Endothelial cell of umbilical vein (primary cell): ENCODE data around the gene CRYBG2. TPM values are rescaled to one million over a fixed set of nuclear protein-coding genes. Genes with fewer than 3 reads are reported as not detected.

Source experiments
- BruUV-seq: library from RNA; stranded (reverse); fragments of 400-500 nt; replicated peaks from 2 replicates; lab custom pipeline; 2021; lab: Mats Ljungman, UMichigan
- CTCF ChIA-PET: fragments of 300-600, 350-600 bp; sonication (Branson Sonifier 250); formaldehyde crosslinking; loops from one replicate; lab custom pipeline; 2021; ENCODE audit warnings: antibody characterized with exemption, inconsistent platforms; lab: Charles Lee
- POLR2A ChIA-PET: fragments of 300-600, 350-600 bp; sonication (Branson Sonifier 250); formaldehyde crosslinking; loops from one replicate; lab custom pipeline; 2021; ENCODE audit warnings: antibody characterized with exemption, inconsistent platforms; lab: Charles Lee
- DNase-seq: peaks from one replicate; pipeline ENCODE4 v3.0.0-alpha.2; 2011; ENCODE audit warnings: low read depth, low spot score
- FAIRE-seq: peaks from 2 replicates; lab custom pipeline; 2011; peaks lifted over from hg19 to GRCh38; lab: Jason Lieb, UNC
- H2AFZ ChIP-seq: 2 replicates; pipeline ENCODE4 v1.6.0; 2012; ENCODE audit warnings: low read depth, low read length, control low read depth, inconsistent platforms
- H3K27ac ChIP-seq: 2 replicates; pipeline ENCODE4 v1.5.1; 2011; ENCODE audit warnings: low read depth, mild to moderate bottlenecking, control low read depth, low read length, moderate library complexity; ENCODE audit not compliant: insufficient read depth
- H3K27me3 ChIP-seq, 2 experiments: 2 replicates each; pipeline versions ENCODE4 v1.6.0 to v1.6.1; 2011; ENCODE audit warnings: low read length in 2 of 2, mixed read lengths in 1 of 2; ENCODE audit not compliant: control insufficient read depth in 2 of 2, insufficient read depth in 2 of 2
- H3K36me3 ChIP-seq, 2 experiments: 2 replicates in 1 of 2; 3 replicates in 1 of 2; pipeline ENCODE4 v1.5.1; 2011; ENCODE audit warnings: low read length in 2 of 2, mild to moderate bottlenecking in 1 of 2, moderate library complexity in 1 of 2; ENCODE audit not compliant: control insufficient read depth in 2 of 2, insufficient read depth in 2 of 2; ENCODE audit errors: extremely low read depth in 1 of 2
- H3K4me1 ChIP-seq: 3 replicates; pipeline ENCODE4 v1.5.1; 2011; ENCODE audit warnings: mild to moderate bottlenecking, low read length; ENCODE audit not compliant: control insufficient read depth, insufficient read depth; ENCODE audit errors: extremely low read depth
- H3K4me2 ChIP-seq: 2 replicates; pipeline ENCODE4 v1.6.1; 2011; ENCODE audit warnings: low read length, control low read depth, mixed read lengths; ENCODE audit not compliant: insufficient read depth
- H3K4me3 ChIP-seq, 3 experiments: fragments of 200-600 bp in 1 of 3; sonication (generic), shearing (Covaris generic) in 1 of 3; replicated peaks in 1 of 3; 2 replicates each; pipeline ENCODE4 v1.5.1; 2011 to 2016; ENCODE audit warnings: control low read depth in 3 of 3, low read length in 3 of 3, mild to moderate bottlenecking in 2 of 3, inconsistent platforms in 1 of 3, low read depth in 1 of 3, moderate library complexity in 1 of 3; ENCODE audit not compliant: insufficient read depth in 1 of 3
- H3K79me2 ChIP-seq: 2 replicates; pipeline ENCODE4 v1.6.0; 2012; ENCODE audit warnings: low read length, inconsistent platforms; ENCODE audit not compliant: control insufficient read depth, insufficient read depth
- H3K9ac ChIP-seq: replicated peaks from 2 replicates; pipeline ENCODE3; 2011; ENCODE audit warnings: low read length, control low read depth; ENCODE audit not compliant: insufficient read depth; ENCODE audit errors: extremely low read depth
- H3K9me1 ChIP-seq: replicated peaks from 3 replicates; pipeline ENCODE4 v1.6.0; 2011; ENCODE audit warnings: mild to moderate bottlenecking, low read length; ENCODE audit not compliant: control insufficient read depth, insufficient read depth; ENCODE audit errors: extremely low read depth
- H3K9me3 ChIP-seq: replicated peaks from 2 replicates; pipeline ENCODE4 v1.5.1; 2012; ENCODE audit warnings: low read length, inconsistent platforms; ENCODE audit not compliant: control insufficient read depth, insufficient read depth
- H4K20me1 ChIP-seq: replicated peaks from 2 replicates; pipeline ENCODE3; 2011; ENCODE audit warnings: mild to moderate bottlenecking, low read length; ENCODE audit not compliant: control insufficient read depth, insufficient read depth; ENCODE audit errors: extremely low read depth
- EZH2 ChIP-seq: IDR thresholded peaks from 2 replicates; pipeline ENCODE4 v1.6.1; 2012; ENCODE audit warnings: borderline replicate concordance, low read depth, mild to moderate bottlenecking, moderate library complexity, low read length, inconsistent platforms; ENCODE audit not compliant: severe bottlenecking
- FOS ChIP-seq: IDR thresholded peaks from 2 replicates; pipeline ENCODE4 v1.6.1; 2011; ENCODE audit warnings: mild to moderate bottlenecking, low read length, moderate library complexity, borderline replicate concordance; ENCODE audit not compliant: insufficient read depth
- GATA2 ChIP-seq: IDR thresholded peaks from 2 replicates; pipeline ENCODE4 v1.7.0; 2011; ENCODE audit warnings: low read depth, mild to moderate bottlenecking, moderate library complexity, mixed read lengths, low read length; ENCODE audit not compliant: insufficient read length, insufficient read depth
- JUN ChIP-seq: IDR thresholded peaks from 2 replicates; pipeline ENCODE4 v1.6.1; 2011; ENCODE audit warnings: borderline replicate concordance, low read depth; ENCODE audit not compliant: insufficient read length, insufficient read depth
- MYC ChIP-seq: IDR thresholded peaks from one replicate; pipeline ENCODE4 v1.6.1; 2011; ENCODE audit warnings: mild to moderate bottlenecking, low read depth, low read length
- POLR2A ChIP-seq: IDR thresholded peaks from 2 replicates; pipeline ENCODE4 v1.6.1; 2012; ENCODE audit warnings: low read depth, mild to moderate bottlenecking, control low read depth, low read length
- POLR2AphosphoS5 ChIP-seq: IDR thresholded peaks from 2 replicates; pipeline ENCODE4 v1.6.1; 2012; ENCODE audit warnings: low read depth, mild to moderate bottlenecking, control low read depth, low read length, moderate library complexity; ENCODE audit not compliant: insufficient read depth
- dilution Hi-C: fragments of 300-500 bp; cut with MboI; formaldehyde crosslinking; loops from one replicate; pipeline ENCODE4 v1.15.0; 2019; ENCODE audit warnings: low sequenced_read_pairs; ENCODE audit not compliant: extremely low pct_ligation_motif_present
- intact Hi-C: fragments of 100-400 bp; cut with micrococcal nuclease; formaldehyde crosslinking; loops from one replicate; pipeline ENCODE4 v1.10.0; 2022
- polyA plus RNA-seq, 4 experiments: library from polyadenylated mRNA; depleted of rRNA in 3 of 4; stranded (reverse) in 3 of 4; unstranded in 1 of 4; fragments of >200 nt; gene quantifications; 2 replicates each; pipeline versions ENCODE4 v1.2.1 to v1.2.3, GENCODE V29; 2011 to 2012; ENCODE audit warnings: missing spikeins in 1 of 4
- total RNA-seq: library from RNA; stranded (reverse); gene quantifications from 2 replicates; pipeline ENCODE4 v1.2.3, GENCODE V29; 2021
- TF ChIP-seq, protein P1 (sequence below): IDR thresholded peaks from 2 replicates; pipeline ENCODE4 v1.6.1; 2011; ENCODE audit not compliant: insufficient read depth, insufficient read length
- TF ChIP-seq, protein P2 (sequence below), 2 donors: IDR thresholded peaks; 1 replicate in 1 of 2; 2 replicates in 1 of 2; pipeline ENCODE4 v1.5.1; 2011; ENCODE audit warnings: low read length in 2 of 2, mild to moderate bottlenecking in 2 of 2, moderate library complexity in 2 of 2, control low read depth in 1 of 2, inconsistent platforms in 1 of 2, low read depth in 1 of 2; ENCODE audit not compliant: insufficient read depth in 1 of 2; ENCODE audit errors: extremely low read depth in 1 of 2

CRYBG2 gene
- total and polyA plus RNA-seq, 2 donors (not counting 3 experiments of a cell fraction or from before 2014, with no cell fraction given), result not detected

DNA sequence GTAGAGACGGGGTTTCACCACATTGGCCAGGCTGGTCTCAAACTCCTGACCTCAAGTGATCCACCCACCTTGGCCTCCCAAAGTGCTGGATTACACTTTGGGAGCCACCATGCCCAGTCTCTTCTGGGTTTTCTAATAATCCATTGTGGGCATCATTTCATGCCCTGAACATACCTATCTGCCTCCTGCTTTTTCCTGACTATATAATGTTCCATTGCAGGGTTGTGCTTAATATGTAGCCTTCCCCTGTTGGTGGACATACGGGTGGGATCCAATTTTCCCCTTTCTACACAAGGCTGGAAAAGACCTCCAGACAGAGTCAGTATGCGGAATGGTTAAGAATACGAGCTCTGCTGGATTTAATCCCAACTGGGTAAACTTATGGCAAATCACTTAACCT is 22.1 kb upstream of the CRYBG2 start:
- Histone ChIP-seq H3K4me1 (peaks cover 4% of the 10 kb centered on the region), H4K20me1 (no peaks in the 10 kb centered on the region), H3K27ac (no peak overlapping the region), H3K27me3 (peaks cover 0 to 2% of the 10 kb centered on the region in 2 experiments), H3K4me2 (no peak overlapping the region), H3K36me3 (no peaks in the 10 kb centered on the region), H3K9me3 (no peaks in the 10 kb centered on the region), H3K9ac (no peak overlapping the region), H3K9me1 (no peaks in the 10 kb centered on the region), H2AFZ (no peak overlapping the region), H3K79me2 (no peaks in the 10 kb centered on the region), H3K4me3 (no peak overlapping the region)
- TF ChIP-seq POLR2A, result no peak
- no peak for TF ChIP-seq FOS
- TF ChIP-seq MYC, result no peak
- no peak for TF ChIP-seq EZH2
- no peak for TF ChIP-seq GATA2
- TF ChIP-seq, protein P1, sequence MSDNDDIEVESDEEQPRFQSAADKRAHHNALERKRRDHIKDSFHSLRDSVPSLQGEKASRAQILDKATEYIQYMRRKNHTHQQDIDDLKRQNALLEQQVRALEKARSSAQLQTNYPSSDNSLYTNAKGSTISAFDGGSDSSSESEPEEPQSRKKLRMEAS, result no peak
- no peak for TF ChIP-seq JUN
- no peak for TF ChIP-seq POLR2AphosphoS5
- TF ChIP-seq, protein P2, sequence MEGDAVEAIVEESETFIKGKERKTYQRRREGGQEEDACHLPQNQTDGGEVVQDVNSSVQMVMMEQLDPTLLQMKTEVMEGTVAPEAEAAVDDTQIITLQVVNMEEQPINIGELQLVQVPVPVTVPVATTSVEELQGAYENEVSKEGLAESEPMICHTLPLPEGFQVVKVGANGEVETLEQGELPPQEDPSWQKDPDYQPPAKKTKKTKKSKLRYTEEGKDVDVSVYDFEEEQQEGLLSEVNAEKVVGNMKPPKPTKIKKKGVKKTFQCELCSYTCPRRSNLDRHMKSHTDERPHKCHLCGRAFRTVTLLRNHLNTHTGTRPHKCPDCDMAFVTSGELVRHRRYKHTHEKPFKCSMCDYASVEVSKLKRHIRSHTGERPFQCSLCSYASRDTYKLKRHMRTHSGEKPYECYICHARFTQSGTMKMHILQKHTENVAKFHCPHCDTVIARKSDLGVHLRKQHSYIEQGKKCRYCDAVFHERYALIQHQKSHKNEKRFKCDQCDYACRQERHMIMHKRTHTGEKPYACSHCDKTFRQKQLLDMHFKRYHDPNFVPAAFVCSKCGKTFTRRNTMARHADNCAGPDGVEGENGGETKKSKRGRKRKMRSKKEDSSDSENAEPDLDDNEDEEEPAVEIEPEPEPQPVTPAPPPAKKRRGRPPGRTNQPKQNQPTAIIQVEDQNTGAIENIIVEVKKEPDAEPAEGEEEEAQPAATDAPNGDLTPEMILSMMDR (IDR thresholded peaks at IDR 0.05; ENCODE audit: extremely low read depth in 1 of 2, insufficient read depth in 1 of 2, low read depth in 1 of 2, low read length in 2 of 2), result no peak
- dilution Hi-C loops (no loop called here), intact Hi-C loops (no loop called here)
- CTCF ChIA-PET, result interaction anchor here (1.3 kb wide), 1 partner anchor 41 kb away, joined by 3 read pairs; no protein-coding TSS in a partner anchor
- BruUV-seq, result no TSS peak
- no peak for FAIRE-seq
- DNase-seq, result no peak
- POLR2A ChIA-PET, result no interaction called here
